CD4-positive, alpha-beta T cell treated with Interleukin-1 beta for 1 hour (primary cell): ENCODE measurements around the gene TPM2.

Experiments
- DNase-seq, 2 donors: peaks; one replicate each; pipeline ENCODE4 v3.0.0-alpha.2; 2020 to 2022

TPM2 gene

DNA sequence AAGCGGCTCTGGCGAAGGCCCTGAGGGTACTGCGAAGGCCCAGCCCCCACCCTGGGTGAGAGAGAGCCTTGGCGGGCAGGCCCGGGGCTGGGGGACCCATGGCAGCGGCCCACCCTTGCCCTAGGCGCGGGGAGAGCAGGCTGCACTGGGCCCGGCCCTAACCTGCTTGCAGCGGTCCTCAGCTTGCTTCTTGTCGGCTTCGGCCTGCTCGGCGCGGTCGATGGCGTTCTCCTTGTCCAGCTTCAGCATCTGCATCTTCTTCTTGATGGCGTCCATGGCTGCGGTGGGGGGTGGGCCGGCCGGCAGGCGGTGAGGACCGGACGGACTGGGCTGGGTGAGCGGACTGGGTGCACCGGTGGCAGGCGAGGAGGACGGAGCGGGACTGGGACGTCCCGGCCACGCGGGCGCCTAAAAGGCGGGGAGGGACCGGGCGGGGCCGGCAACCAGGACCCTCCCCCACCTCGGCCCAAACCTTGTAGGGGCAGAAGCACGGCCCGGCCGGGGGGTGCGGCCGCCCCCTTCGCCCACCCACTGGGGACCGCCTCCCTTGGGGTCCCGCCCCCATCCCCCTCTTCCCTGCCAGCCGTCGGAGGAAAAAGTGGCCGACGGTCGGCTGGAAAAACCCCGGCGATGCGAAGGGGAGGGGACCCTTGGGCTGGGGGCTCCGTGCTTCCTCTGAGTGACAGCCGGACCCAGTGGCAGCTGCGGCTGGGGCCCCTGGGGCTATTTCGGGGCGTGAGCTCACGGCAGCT is at the start of gene TPM2:
TSS of gene TPM2 (minus strand) at position 384 of the 752 bp plus-strand sequence. CDS start at position 276, 108 bp downstream.
- DNase-seq: no peak

DNA sequence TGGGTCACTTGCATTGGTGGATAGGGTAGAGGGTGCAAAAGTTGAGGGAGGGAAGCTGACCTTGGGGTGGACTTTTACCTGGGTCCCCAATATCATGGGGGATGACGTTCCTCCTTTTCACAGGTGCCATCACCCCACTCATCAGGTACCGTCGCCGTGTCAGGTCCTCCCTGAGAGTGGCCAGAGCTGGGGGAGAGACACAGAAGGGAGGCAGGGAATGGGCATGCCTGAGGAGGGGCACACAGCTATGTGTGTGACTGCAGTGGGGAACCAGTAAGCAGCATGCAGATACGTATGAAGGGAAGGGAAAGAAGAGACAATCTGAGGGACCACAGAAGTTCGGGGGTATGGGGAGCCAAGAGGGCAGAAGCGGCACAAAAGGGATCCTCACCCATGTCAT is 49.2 kb upstream of the TPM2 start:
- no peak for DNase-seq

DNA sequence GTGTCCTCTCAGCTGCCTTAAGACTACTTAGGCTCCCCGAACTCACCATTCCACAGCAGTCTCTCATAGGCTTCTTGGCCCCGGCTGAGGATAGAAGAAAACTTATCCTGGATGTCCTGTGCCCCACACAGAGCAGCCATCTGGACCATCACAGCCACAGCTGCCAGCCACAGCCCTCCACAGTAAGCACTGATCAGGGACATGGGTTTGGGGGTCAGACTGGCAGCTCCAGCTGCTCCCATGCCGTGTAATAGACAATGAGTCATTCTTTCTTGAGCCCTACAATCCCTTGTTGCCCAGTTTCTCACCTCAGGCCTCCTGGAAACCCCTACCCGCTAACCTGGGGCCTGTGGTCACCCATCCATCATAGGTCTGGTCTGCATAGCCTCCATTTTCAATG is 48.5 kb upstream of the TPM2 start:
- DNase-seq: no peak

DNA sequence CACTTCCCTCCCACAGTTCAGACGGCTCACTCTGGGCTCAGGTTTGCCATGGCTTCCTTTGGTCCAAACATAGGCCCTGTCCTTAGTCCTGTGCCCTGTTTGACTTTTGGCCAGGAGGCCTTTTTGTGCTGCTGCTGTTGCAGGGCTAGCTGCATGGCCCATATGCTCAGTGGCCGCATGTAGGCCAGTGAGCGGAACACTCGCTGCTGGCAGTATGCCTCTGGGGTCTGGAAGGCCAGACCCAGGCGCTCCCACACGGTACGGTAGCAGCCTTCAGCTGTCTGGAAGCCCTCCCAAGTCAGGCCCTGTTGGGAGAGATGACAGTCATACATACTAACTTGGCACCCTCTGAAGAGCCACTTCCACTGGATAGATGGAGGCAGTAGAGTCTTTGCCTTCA is 47.4 kb upstream of the TPM2 start:
- no peak for DNase-seq

DNA sequence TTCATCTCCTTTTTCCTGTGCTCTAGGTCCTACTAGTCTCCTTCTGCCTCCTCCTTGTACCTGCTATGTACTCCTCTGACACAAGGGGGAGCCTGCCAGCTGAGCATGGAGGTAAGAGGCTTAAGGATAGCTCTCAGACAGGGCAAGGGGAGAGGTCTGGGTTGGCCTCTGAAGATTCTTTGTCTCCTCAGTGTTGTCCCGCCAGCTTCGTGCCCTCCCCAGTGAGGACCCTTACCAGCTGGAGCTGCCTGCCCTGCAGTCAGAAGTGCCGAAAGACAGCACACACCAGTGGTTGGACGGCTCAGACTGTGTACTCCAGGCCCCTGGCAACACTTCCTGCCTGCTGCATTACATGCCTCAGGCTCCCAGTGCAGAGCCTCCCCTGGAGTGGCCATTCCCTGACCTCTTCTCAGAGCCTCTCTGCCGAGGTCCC is 46.5 kb upstream of the TPM2 start:
- peak; percentile 70 to 82 for DNase-seq

DNA sequence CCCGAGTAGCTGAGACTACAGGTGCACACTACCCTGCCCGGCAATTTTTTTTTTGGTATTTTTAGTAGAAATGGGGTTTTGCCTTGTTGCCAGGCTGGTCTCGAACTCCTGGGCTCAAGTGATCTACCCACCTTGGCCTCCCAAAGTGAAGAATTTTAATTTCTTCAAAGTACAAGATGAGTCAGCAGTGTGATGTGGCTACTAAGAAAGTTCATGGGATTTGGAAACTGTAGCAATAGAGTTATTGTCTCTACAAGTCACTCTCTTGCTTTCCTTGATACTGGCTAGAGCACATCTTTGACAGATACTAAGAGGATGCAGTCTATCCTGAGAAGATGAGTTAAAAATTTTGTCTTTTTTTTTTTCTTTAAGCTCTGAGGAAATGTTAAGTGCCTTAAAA is 44.4 kb upstream of the TPM2 start:
- no peak for DNase-seq

DNA sequence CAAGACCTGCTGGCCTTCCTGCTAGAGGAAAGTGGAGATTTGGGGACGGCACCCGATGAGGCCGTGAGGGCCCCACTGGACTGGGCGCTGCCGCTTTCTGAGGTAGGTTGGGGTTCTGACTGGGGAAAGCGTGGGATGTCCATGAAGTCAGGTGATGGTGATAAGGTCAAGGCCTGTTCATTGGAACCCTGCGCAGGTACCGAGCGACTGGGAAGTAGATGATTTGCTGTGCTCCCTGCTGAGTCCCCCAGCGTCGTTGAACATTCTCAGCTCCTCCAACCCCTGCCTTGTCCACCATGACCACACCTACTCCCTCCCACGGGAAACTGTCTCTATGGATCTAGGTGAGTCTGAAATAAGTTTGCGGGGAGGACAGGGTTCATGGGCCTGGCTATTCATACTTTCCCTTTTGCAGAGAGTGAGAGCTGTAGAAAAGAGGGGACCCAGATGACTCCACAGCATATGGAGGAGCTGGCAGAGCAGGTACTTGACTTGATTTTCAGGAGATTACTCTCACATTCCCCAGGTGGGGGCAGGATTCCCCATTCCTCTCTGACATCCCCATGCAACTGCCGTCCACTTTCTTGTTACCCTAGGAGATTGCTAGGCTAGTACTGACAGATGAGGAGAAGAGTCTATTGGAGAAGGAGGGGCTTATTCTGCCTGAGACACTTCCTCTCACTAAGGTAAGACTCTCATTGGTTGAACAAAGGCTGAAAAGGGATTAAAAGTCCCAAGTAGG is 43.2 kb upstream of the TPM2 start:
- peak in 1 of 2 donors; percentile 35 for DNase-seq

DNA sequence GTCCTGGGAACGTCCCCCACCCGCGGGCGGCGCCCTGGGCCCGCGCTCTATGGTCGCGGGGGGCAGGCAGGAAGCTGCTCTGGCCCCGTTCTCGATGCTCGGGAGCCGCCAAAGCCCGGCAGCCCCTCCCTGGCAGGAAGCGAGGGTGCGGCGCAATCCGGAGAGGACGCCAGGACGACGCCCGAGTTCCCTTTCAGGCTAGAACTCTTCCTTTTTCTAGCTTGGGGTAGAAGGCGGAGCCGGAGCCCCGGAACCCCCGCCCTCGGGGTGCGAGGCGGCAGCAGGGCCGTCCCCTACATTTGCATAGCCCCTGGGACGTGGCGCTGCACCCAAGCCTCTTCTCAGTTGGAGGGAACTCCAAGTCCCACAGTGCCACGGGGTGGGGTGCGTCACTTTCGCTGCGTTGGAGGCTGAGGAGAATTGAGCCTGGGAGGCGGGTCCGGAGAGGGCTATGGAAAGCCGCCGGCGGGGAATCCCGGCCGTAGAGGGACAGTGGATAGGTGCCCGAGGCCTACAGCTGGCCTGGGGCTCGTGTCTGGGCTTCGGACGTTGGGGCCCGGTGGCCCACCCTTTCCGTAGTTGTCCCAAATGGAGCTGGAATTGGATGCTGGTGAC is 42.6 kb upstream of the TPM2 start, which contains the start of the genes CREB3 and TLN1:
TSS of gene CREB3 (plus strand) at position 482 of the 615 bp plus-strand sequence. CDS start at position 589, 107 bp downstream.
TSS of gene TLN1 (minus strand) at position 11 of the 615 bp plus-strand sequence. CDS start 6,501 bp downstream, outside the sequence.
- DNase-seq: peak; percentile 98 to 99

DNA sequence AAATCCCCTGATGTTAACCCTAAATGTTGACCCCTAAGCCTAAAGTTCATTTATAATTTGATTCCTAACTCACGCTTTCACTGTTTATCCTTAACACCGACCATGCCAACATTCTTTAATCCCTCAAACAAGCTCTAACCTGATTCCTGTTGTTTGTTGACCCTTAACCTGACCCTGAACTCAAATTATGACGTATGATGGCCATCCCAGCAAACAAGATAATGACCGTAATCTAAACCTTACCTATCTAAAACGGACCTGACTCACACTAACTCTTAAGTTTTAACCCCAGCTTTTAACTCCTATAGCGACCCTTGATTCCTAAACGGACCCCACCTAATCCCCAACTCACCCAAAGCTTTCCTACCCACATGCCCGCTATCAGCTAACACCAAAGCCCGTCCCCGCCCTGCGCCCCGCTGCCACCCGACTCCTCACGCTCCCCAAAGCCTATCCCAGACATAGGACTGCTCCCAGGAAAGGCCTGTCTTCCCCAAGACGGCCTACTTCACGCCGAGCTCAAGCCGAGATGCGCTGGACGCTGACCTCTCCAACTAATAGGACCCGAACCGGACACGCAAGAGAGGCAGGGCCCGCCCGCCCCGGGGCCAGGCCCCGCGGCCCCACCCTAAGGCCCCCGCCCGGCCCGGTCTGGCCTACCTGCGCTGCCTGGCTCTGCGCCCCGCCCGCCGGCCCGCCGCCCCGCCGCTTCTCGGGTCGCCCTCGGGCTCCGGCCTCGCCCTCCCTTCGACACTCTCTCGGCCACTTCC is 41.9 kb upstream of the TPM2 start:
- no peak for DNase-seq

DNA sequence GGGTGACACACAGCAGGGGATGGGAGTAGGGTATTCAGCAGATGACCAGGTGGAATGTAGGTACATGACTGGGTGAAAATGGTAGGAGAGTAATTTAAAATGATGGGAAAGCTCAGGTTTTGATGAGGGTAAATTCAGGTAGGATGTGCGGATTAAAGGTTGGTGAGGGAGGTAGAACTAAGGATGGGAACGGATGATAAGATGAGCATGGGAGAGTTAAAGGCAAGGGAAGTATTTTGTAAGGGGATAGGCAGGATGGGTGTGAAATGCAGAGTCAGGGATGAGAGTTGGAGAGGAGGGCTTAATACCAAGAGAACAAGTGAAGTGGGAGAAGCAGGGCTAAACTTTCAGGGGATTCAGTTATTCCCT is 40.7 kb upstream of the TPM2 start:
- DNase-seq: no peak

DNA sequence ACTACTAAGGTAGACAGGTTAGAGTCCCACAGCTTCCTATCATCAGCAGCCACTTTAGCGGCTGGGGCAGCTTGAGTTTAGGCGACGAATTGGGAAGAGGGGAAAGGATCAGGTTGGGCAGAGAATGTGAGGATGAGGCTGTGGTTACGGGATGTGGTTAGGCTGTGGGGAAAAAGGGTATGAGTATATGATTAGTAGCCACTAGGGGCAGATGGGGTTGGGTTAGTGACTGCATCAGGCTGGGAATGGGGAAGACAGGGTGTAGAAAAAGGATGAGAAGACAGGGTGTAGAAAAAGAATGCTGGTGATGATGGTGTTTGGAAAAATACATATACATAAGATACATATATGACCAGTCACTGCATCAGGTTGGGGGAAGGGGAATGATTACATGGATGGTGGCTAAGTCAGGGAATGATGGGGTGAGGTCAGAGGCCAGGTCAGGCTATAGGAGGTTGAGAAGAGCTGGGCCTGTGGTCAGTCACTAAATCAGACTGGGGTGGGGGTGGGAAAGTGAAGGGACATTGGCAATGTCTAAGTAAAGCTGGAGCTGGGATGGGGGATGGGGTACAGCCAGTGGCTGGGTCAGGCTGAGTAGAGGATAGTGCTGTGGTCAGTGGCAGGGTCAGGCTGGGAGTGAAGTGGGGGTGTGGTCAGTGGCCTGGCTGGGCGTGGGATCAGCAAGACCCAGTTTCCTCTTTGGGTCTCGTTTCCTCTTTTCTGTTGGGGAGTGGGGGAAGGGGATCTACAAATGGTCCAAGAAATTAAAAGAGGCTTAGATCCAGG is 40.2 kb upstream of the TPM2 start:
- peak; percentile 47 to 63 for DNase-seq

DNA sequence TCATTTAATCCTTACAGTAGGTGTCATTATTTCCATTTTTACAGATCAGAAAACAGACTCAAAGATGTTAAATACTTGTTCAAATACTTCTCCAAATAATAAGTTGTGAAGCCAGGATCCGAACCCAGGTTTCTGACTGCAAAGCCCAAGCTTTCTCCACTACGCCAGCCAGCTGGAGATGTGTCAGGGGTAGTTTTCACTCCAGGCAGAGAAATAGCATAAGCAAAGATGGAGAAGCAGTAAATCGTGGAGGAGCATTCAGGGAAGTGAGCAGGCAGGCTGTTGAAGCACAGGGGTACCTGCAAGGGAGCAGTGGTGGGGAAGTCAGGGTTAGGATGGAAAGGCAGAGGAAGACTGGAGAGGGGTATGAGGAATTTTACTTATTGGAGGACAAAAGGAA is 39.4 kb upstream of the TPM2 start:
- no peak for DNase-seq

DNA sequence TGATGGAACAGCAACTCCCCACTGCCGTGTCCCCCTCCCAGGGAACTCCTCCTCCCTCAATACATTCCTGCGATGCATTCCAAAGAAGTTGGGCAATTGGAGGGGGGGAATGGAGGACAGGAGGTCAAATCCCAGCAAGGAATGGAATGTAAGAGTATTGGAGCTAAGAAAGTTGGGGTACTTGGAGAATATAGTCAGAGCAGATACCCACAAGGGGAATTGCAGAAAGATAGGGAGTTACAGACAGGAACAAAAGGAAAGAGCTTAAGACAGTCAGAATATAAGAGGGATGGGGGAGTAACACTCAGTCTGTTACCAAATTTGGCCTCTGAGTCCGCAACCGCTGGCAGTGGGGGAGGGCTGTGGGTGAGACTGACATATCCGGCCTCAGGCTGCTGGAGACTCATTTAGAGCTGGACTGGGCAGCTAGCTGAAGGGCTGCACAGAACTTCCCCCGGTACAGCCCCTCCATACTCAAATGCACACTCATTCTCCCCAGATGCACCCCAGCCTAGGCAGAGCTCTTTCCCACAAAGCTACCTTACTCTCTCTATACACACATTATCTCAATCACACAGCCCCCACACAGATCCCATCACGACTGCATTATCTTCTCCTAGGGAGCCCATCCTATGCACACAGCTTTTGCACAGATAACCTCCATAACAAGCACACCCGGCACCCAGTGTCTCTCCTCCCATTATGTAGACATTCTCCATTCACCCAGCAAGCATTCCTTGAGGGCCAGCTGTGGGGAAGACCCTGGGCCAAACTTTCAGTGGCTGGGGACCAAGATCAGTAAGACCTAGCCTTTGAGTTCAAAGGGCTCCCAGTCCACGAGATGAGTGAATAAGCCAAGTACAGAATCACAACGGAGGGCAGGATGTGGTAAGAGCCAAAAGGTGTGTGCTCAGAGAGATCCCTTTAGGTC is 38.6 kb upstream of the TPM2 start:
- peak; percentile 42 for DNase-seq

DNA sequence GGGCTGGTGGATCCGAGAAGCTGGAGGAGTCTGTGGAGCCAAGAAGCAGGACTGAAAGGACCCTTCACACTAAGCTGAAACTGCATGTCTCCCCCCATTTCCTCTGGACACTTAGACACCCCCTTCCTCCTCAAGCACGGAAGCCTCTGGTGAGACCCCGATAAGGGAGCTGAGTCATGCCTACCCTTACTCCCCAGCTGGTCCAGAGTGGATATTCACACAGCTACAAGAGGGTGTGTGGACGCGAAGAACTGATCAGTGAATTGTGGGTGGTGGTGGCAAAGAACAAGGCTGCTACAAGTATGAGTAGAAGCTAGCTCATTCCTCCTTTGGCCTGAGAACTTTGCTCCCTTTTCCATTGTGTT is 37.9 kb upstream of the TPM2 start:
- DNase-seq: no peak

DNA sequence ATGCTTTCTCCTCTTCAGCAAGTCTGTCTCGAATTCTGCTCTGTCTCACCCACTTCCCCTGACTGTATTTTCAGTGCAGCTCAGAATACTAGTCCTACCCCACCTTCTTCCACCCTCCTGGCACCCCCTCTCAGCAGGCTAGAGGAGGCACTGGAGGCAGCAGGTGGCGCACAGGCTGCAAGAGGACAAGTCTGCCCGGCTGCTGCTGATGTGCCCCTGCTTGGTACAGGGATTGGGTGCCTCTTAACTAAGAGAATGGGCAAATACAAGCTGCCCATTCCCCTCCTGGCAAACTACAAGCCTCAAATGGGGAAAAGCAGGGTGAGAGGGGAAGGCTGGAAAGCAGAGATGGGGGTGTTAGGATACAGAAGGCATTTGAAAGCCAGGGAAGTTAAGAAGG is 37.2 kb upstream of the TPM2 start:
- peak; percentile 34 to 63 for DNase-seq

DNA sequence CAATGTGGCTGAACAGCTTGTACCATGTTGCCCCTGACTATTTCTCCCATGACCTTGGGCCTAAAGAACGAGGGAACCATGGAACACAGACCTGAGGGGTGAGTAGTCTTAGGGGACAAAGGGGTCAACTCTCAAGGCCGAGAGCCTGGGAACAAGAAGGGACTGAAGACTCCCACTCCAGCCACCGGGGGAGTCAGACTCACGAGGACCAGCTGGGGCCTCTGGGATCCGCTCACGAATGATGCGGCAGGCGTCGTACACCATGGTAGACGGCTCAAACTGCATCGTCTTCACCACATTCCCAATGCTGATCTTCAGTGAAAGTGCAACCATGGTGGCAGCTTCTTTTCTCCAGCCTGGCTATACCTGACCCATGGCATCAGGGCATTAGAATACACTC is 35.6 kb upstream of the TPM2 start:
- DNase-seq: no peak

DNA sequence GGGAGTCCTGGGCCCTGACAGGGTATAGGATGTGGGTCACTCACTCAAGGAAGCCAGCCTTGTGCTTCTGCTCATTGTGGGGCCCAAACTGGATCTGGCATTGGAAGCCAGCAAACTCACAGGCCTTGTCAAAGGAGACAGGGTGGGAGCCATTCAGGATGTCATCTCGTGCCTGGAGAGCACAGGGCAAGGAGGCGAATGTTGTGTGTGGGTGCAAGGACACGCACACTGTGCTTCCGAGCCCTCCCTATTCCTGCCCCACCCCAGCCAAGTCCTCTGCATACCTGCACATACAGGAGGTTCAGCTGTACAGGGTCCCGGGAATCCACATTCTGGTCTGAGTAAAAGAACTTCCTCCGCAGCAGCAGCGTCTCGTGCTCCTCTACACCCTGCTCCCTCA is 34.2 kb upstream of the TPM2 start:
- no peak for DNase-seq

DNA sequence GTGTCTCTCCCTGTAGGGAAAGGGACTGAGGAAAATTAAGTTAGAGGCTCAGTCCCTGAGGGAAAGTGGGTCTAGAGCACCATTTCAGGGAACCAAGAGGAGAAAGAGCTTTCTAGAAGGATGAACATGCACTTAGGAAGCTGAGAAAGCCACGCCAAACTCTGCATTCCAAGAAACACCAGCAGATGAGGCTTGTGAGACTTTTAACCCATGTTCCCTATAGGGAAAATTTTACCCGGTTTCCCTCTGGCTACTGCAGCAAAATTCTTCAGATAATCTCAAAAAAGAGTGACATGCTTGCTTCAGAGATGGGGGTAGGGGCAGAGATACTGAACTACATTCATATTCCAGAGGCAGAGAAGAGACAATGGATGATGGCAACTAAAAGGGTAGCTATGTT is 33.7 kb upstream of the TPM2 start:
- no peak for DNase-seq

DNA sequence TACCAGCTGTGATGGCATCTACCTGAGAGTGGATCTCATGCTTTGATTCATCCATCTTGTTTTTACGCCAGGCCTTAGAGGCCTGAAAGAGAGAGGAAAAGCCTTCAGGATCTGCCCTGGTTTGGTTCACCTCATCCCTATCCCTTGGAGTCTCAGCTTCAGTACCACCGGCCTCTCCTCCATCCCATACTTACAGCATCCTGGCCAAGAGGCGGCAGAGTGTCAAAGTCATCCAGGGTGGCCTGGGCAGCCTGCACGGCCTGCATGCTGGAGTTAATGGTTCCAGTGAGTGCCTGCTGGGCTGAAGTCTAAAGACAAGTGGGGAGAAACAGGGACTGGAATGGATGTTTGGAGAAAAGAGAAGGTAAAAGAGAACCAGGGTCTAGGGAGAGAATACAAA is 29.8 kb upstream of the TPM2 start:
- DNase-seq: no peak

DNA sequence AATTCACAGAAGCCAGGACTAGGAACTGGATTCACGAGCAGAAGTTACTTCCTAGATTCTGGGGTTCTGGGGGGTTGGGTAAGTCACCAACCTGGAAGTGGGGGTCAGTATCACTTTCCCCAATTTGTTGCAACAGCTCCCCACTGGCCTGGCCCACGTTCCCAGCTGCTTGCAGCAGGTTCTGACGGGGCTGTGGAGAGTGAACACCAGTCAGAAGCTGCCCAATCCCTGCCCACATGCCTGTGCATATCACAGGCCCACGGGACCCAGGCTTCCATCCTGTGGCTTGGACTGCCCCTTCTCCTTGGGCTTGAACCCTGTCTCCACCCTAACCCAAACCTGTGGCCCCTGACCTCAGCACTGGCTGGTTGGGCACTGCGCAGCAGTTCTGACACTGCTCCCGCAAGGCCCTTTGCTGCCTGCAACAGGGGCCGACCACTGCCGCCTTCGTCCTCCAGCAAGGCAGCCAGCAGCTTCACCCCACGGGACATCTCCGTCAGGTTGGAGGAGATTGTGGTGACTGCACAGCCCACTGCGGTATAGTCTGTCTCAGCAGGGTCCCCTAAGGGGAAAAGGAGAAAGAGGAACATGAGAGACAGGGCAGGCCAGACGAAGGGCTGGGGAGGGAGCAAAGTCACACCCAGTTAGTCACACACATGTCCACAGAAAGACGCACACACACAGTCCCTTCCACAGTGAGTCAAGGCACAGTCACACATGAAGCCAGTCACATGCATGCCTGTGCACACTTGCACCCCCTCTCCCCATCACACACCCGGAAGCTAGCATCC is 29.2 kb upstream of the TPM2 start:
- peak in 1 of 2 donors; percentile 64 for DNase-seq
